ENCODE measurements around the gene PCARE.
A peak's percentile ranks its signal among the peaks of the same experiment; 100 is the strongest.

The PCARE gene

GRCh38 chr2:29114946-29115609 is 40.8 kb upstream of the PCARE start, which contains the start of gene CLIP4:
CLIP4 (plus strand) TSS chr2:29115415; CDS start chr2:29121389, 5,974 bp downstream.
- peak within 1 kb of the TSS; percentile 73 for H3K4me3 ChIP-seq (ENCODE audit: low read depth, low read length)
- peak; percentile 86 for DNase-seq (ENCODE audit: low read depth)
- no peak for TF ChIP-seq CTCF (conservative IDR thresholded peaks at IDR 0.05; ENCODE audit: low read depth, low read length)

- no peak for TF ChIP-seq CTCF (conservative IDR thresholded peaks at IDR 0.05; ENCODE audit: low read depth, low read length)
- peak; percentile 51 for DNase-seq (ENCODE audit: low read depth)
- peak overlapping the region; percentile 73 for H3K4me3 ChIP-seq (ENCODE audit: low read depth, low read length)
These were observed 40.2 kb upstream of the PCARE start for GRCh38 chr2:29114586-29114945.

GRCh38 chr2:29113891-29114321 is 39.6 kb upstream of the PCARE start:
- no peak overlapping the region for H3K4me3 ChIP-seq (ENCODE audit: low read depth, low read length)
- peak; percentile 88 for DNase-seq (ENCODE audit: low read depth)

GRCh38 chr2:29113027-29113686 is 38.8 kb upstream of the PCARE start:
- TF ChIP-seq CTCF (conservative IDR thresholded peaks at IDR 0.05; ENCODE audit: low read depth, low read length), result no peak
- DNase-seq (ENCODE audit: low read depth), result peak; percentile 78
- no peak overlapping the region for H3K4me3 ChIP-seq (ENCODE audit: low read depth, low read length)

More at GRCh38 chr2:29113891-29114321, 39.6 kb upstream of the PCARE start:
- TF ChIP-seq CTCF (conservative IDR thresholded peaks at IDR 0.05; ENCODE audit: low read depth, low read length), result no peak

- no peak for TF ChIP-seq CTCF (conservative IDR thresholded peaks at IDR 0.05; ENCODE audit: low read depth, low read length)
- no peak overlapping the region for H3K4me3 ChIP-seq (ENCODE audit: low read depth, low read length)
- DNase-seq (ENCODE audit: low read depth), result no peak
These were observed 38.1 kb upstream of the PCARE start for GRCh38 chr2:29112379-29112778.

GRCh38 chr2:29110916-29111535 is 36.7 kb upstream of the PCARE start:
- DNase-seq (ENCODE audit: low read depth), result peak; percentile 56
- no peak for TF ChIP-seq CTCF (conservative IDR thresholded peaks at IDR 0.05; ENCODE audit: low read depth, low read length)
- no peak overlapping the region for H3K4me3 ChIP-seq (ENCODE audit: low read depth, low read length)

All from choroid plexus epithelial cell (primary cell).